ENCODE measurements around the gene CRYGB.

Gene CRYGB

GRCh38 chr2:208183972-208184705 lies 38.2 kb upstream of the CRYGB start:
- ChIA-PET POLR2A (no interaction called here), CTCF (interaction anchor here (1.0 to 1.8 kb wide), 2 partner anchors 9 to 82 kb away, joined by 3 to 6 read pairs; no protein-coding TSS in a partner anchor)
- TF ChIP-seq ZBTB20 (tag by site-specific recombination; IDR thresholded peaks at IDR 0.05) (no peak), ATF2 (tag by site-specific recombination; IDR thresholded peaks at IDR 0.05; ENCODE audit: low read depth) (no peak)
- Histone ChIP-seq H3K9me3 (ENCODE audit: control insufficient read depth, insufficient read depth, low read depth, low read length) (no peaks in the 10 kb centered on the region), H3K4me1 (ENCODE audit: control insufficient read depth, insufficient read depth, low read length) (no peaks in the 10 kb centered on the region; the same call in 1 of the 2 replicates), H3K27ac (ENCODE audit: extremely low read depth, low read depth, low read length) (no peak overlapping the region), H3K4me3 (ENCODE audit: low read depth, low read length) (no peak overlapping the region), H3K36me3 (ENCODE audit: control insufficient read depth in 2 of 2, insufficient read depth in 1 of 2, low read length in 2 of 2) (no peaks in the 10 kb centered on the region)

DNA sequence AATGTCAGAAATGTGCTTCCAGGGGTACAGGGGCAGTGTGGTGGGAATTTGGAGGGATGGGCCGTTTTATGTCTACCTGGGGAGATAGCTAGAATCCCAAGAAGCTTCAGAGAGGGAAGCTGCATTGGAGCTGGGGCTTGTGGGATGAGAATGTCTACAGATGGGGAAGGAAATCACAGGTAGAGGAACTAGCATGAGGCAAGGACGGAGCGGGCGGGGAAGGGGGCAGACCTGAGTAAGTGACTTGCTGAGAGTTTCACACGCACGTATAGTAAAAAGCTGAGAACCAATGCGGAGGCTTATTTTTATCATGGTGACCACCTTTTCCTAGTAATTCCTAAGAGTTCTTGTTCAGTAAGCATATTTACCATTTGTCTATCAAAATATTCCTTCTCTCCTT lies 37.6 kb upstream of the CRYGB start:
- no peaks in the 10 kb centered on the region for H3K36me3 ChIP-seq (ENCODE audit: control insufficient read depth in 2 of 2, insufficient read depth in 1 of 2, low read length in 2 of 2)
- CTCF ChIA-PET: no interaction called here
- TF ChIP-seq ZFP69B (tag by site-specific recombination; IDR thresholded peaks at IDR 0.05): no peak
- no peak for TF ChIP-seq ZNF391 (tag by site-specific recombination; IDR thresholded peaks at IDR 0.05; ENCODE audit: borderline replicate concordance, low read depth)
- TF ChIP-seq ZNF146 (tag by site-specific recombination; IDR thresholded peaks at IDR 0.05): no peak
- no peak for TF ChIP-seq ZBTB49 (tag by site-specific recombination; IDR thresholded peaks at IDR 0.05; ENCODE audit: low read depth)
- no peak for TF ChIP-seq ZNF585B (tag by site-specific recombination; IDR thresholded peaks at IDR 0.05)
- no peak for TF ChIP-seq ZNF768 (tag by site-specific recombination; IDR thresholded peaks at IDR 0.05)
- TF ChIP-seq ZNF560 (tag by site-specific recombination; IDR thresholded peaks at IDR 0.05; ENCODE audit: borderline replicate concordance): no peak
- TF ChIP-seq GLIS1 (tag by site-specific recombination; IDR thresholded peaks at IDR 0.05): no peak
- TF ChIP-seq ZNF473 (tag by site-specific recombination; IDR thresholded peaks at IDR 0.05): no peak
- no peak for TF ChIP-seq RBAK (tag by site-specific recombination; IDR thresholded peaks at IDR 0.05)
- no peak for TF ChIP-seq ZNF121 (tag by site-specific recombination; IDR thresholded peaks at IDR 0.05)
- no peak for TF ChIP-seq ZNF416 (tag by site-specific recombination; IDR thresholded peaks at IDR 0.05)
- TF ChIP-seq ZNF558 (tag by site-specific recombination; IDR thresholded peaks at IDR 0.05): no peak
- TF ChIP-seq ZNF76 (tag by site-specific recombination; IDR thresholded peaks at IDR 0.05; ENCODE audit: borderline replicate concordance, low read depth): no peak
- TF ChIP-seq BCL11A (tag by site-specific recombination; IDR thresholded peaks at IDR 0.05; ENCODE audit: low read depth): no peak
- no peak for TF ChIP-seq ZNF501 (tag by site-specific recombination; IDR thresholded peaks at IDR 0.05)
- no peak for TF ChIP-seq ATF2 (tag by site-specific recombination; IDR thresholded peaks at IDR 0.05; ENCODE audit: low read depth)
- TF ChIP-seq ZNF488 (tag by site-specific recombination; IDR thresholded peaks at IDR 0.05): no peak
- H3K4me1 ChIP-seq (ENCODE audit: control insufficient read depth, insufficient read depth, low read length): no peaks in the 10 kb centered on the region; the same call in 1 of the 2 replicates
- POLR2A ChIA-PET: no interaction called here
- no peaks in the 10 kb centered on the region for H3K9me3 ChIP-seq (ENCODE audit: control insufficient read depth, insufficient read depth, low read depth, low read length)
- no peak overlapping the region for H3K27ac ChIP-seq (ENCODE audit: extremely low read depth, low read depth, low read length)
- H3K4me3 ChIP-seq (ENCODE audit: low read depth, low read length): no peak overlapping the region

Measured in HEK293 (cell line).